Epidermal melanocyte (primary cell): ENCODE measurements around the gene CBFA2T2.

Source experiments
- DNase-seq: peaks from one replicate; pipeline ENCODE4 v3.0.0; 2011; ENCODE audit warnings: low spot score; ENCODE audit not compliant: insufficient read length

Gene CBFA2T2

GRCh38 chr20:33650753-33651561, 161.1 kb downstream of the CBFA2T2 start:
- no peak for DNase-seq

GRCh38 chr20:33651562-33652048, 161.7 kb downstream of the CBFA2T2 start:
- no peak for DNase-seq

- peak; percentile 86 for DNase-seq
These were observed 163.5 kb downstream of the CBFA2T2 start for GRCh38 chr20:33653218-33653899.

- DNase-seq, result no peak
These were observed 164.2 kb downstream of the CBFA2T2 start for GRCh38 chr20:33653900-33654596.

GRCh38 chr20:33654680-33655161, 164.8 kb downstream of the CBFA2T2 start:
- no peak for DNase-seq

GRCh38 chr20:33655164-33655563, 165.3 kb downstream of the CBFA2T2 start:
- no peak for DNase-seq

- no peak for DNase-seq
These were observed 166.3 kb downstream of the CBFA2T2 start for GRCh38 chr20:33656010-33656782.

- no peak for DNase-seq
These were observed 167.1 kb downstream of the CBFA2T2 start for GRCh38 chr20:33656783-33657703.

- DNase-seq, result no peak
These were observed 167.8 kb downstream of the CBFA2T2 start for GRCh38 chr20:33657704-33658095.

GRCh38 chr20:33658510-33658909, 168.6 kb downstream of the CBFA2T2 start:
- DNase-seq, result no peak

GRCh38 chr20:33658929-33659328, 169.0 kb downstream of the CBFA2T2 start:
- no peak for DNase-seq

GRCh38 chr20:33659341-33660034, 169.6 kb downstream of the CBFA2T2 start:
- no peak for DNase-seq

GRCh38 chr20:33660035-33660684, 170.3 kb downstream of the CBFA2T2 start:
- no peak for DNase-seq

GRCh38 chr20:33660685-33661058, 170.8 kb downstream of the CBFA2T2 start:
- no peak for DNase-seq

GRCh38 chr20:33662172-33662571, 172.3 kb downstream of the CBFA2T2 start, which contains the start of gene C20orf144:
Gene C20orf144, plus strand, starts transcription at chr20:33662327. Its CDS starts 19 bp downstream, at chr20:33662346.
- DNase-seq, result no peak

GRCh38 chr20:33663161-33664084, 173.5 kb downstream of the CBFA2T2 start:
- peak; percentile 71 for DNase-seq

- DNase-seq, result no peak
These were observed 174.3 kb downstream of the CBFA2T2 start for GRCh38 chr20:33664085-33664761.
